GM12874 (cell line): ENCODE measurements around the gene CEACAM7.
A peak's percentile ranks its signal among the peaks of the same experiment; 100 is the strongest.

ENCODE experiments used
- CTCF ChIP-seq: IDR thresholded peaks from 2 replicates; pipeline ENCODE4 v1.5.1; 2011; ENCODE audit warnings: low read depth, mild to moderate bottlenecking, control low read depth, low read length, moderate library complexity; ENCODE audit not compliant: insufficient read depth

Gene CEACAM7

GRCh38 chr19:41691268-41691970 is 3.3 kb upstream of the CEACAM7 start:
- TF ChIP-seq CTCF, result peak; percentile 71

- TF ChIP-seq CTCF, result no peak
Observed at GRCh38 chr19:41690801-41691065, 2.7 kb upstream of the CEACAM7 start.

- TF ChIP-seq CTCF, result 0 out of 2 replicates have a peak, but pooled peaks have one; percentile 3
Observed at GRCh38 chr19:41689993-41690800, 2.1 kb upstream of the CEACAM7 start.

GRCh38 chr19:41688687-41689086 is 617 bp upstream of the CEACAM7 start:
- no peak for TF ChIP-seq CTCF

- no peak for TF ChIP-seq CTCF
Observed at GRCh38 chr19:41687419-41687818, 651 bp downstream of the CEACAM7 start.

GRCh38 chr19:41682437-41682836 is 5.6 kb downstream of the CEACAM7 start:
- TF ChIP-seq CTCF, result no peak

- TF ChIP-seq CTCF, result no peak
Observed at GRCh38 chr19:41671486-41671885, 16.6 kb downstream of the CEACAM7 start.
